HEK293T (cell line): ENCODE measurements around the gene HSPA1L.
"Not testable (repeated sequence)": the region's sequence is repeated elsewhere in the genome, so short reads cannot be mapped to it uniquely, and the experiment has no call there.

Experiments
- BHLHE40 ChIP-seq: fragments of 450-650 bp; IDR thresholded peaks from 2 replicates; pipeline ENCODE4 v1.6.1; 2016; ENCODE audit warnings: mild to moderate bottlenecking, moderate library complexity, borderline replicate concordance
- ELF4 ChIP-seq: fragments of 450-650 bp; IDR thresholded peaks from 2 replicates; pipeline ENCODE4 v1.6.1; 2017; ENCODE audit warnings: antibody characterized with exemption
- FOXK2 ChIP-seq: fragments of 450-650 bp; IDR thresholded peaks from 2 replicates; pipeline ENCODE4 v1.6.1; 2016; ENCODE audit warnings: mild to moderate bottlenecking
- SP1 ChIP-seq: fragments of 450-650 bp; IDR thresholded peaks from 2 replicates; pipeline ENCODE4 v1.6.1; 2017
- SUZ12 ChIP-seq: fragments of 450-650 bp; IDR thresholded peaks from 2 replicates; pipeline ENCODE4 v1.6.1; 2016; ENCODE audit warnings: mild to moderate bottlenecking

DNA sequence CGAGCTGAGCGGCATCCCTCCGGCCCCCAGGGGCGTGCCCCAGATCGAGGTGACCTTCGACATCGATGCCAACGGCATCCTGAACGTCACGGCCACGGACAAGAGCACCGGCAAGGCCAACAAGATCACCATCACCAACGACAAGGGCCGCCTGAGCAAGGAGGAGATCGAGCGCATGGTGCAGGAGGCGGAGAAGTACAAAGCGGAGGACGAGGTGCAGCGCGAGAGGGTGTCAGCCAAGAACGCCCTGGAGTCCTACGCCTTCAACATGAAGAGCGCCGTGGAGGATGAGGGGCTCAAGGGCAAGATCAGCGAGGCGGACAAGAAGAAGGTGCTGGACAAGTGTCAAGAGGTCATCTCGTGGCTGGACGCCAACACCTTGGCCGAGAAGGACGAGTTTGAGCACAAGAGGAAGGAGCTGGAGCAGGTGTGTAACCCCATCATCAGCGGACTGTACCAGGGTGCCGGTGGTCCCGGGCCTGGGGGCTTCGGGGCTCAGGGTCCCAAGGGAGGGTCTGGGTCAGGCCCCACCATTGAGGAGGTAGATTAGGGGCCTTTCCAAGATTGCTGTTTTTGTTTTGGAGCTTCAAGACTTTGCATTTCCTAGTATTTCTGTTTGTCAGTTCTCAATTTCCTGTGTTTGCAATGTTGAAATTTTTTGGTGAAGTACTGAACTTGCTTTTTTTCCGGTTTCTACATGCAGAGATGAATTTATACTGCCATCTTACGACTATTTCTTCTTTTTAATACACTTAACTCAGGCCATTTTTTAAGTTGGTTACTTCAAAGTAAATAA is 2.2 kb upstream of the HSPA1L start:
- not testable (repeated sequence) for TF ChIP-seq ELF4, FOXK2, SUZ12, BHLHE40, SP1
